K562 (cell line): ENCODE measurements around the gene KCNN4. TPM values are rescaled to one million over a fixed set of nuclear protein-coding genes. Genes with fewer than 3 reads are reported as not detected.

Source experiments
- ARID1B ChIP-seq: fragments of 450-650 bp; IDR thresholded peaks from 2 replicates; pipeline ENCODE4 v1.6.1; 2016; ENCODE audit warnings: antibody characterized with exemption, mild to moderate bottlenecking, inconsistent platforms
- BCLAF1 ChIP-seq, 2 experiments: fragments of 450-650 bp in 1 of 2; IDR thresholded peaks; 2 replicates each; pipeline ENCODE4 v1.6.1; 2011 to 2017; ENCODE audit warnings: low read depth in 2 of 2, antibody characterized with exemption in 1 of 2, borderline replicate concordance in 1 of 2, low read length in 1 of 2, mild to moderate bottlenecking in 1 of 2, mixed read lengths in 1 of 2; ENCODE audit not compliant: control insufficient read depth in 1 of 2
- CREB3 ChIP-seq: fragments of 450-650 bp; conservative IDR thresholded peaks from 2 replicates; pipeline ENCODE4 v1.6.1; 2016; ENCODE audit warnings: missing genetic modification characterization, low read depth, mild to moderate bottlenecking, missing compliant biosample characterization, moderate library complexity
- GABPB1 ChIP-seq: sonication (generic); formaldehyde crosslinking; IDR thresholded peaks from 2 replicates; pipeline ENCODE4 v1.8.0; 2022; ENCODE audit warnings: mild to moderate bottlenecking, missing genetic modification reagents
- GTF2A2 ChIP-seq: IDR thresholded peaks from 2 replicates; pipeline ENCODE4 v1.6.1; 2016; ENCODE audit warnings: mild to moderate bottlenecking, missing genetic modification characterization, missing compliant biosample characterization
- ID3 ChIP-seq, 2 experiments: fragments of 250-450 bp in 1 of 2; fragments of 450-650 bp in 1 of 2; sonication (Bioruptor Pico) in 1 of 2; IDR thresholded peaks; 2 replicates each; pipeline versions ENCODE4 v1.6.1 to v1.8.0; 2016 to 2021; ENCODE audit warnings: mild to moderate bottlenecking in 2 of 2, moderate library complexity in 2 of 2, missing compliant biosample characterization in 1 of 2, missing genetic modification characterization in 1 of 2
- IRF2 ChIP-seq: sonication (generic); formaldehyde crosslinking; IDR thresholded peaks from 2 replicates; pipeline ENCODE4 v1.8.1; 2022; ENCODE audit warnings: mild to moderate bottlenecking, missing genetic modification reagents
- NCOA4 ChIP-seq: fragments of 450-650 bp; IDR thresholded peaks from 2 replicates; pipeline ENCODE4 v1.6.1; 2018; ENCODE audit warnings: mild to moderate bottlenecking; ENCODE audit not compliant: partially characterized antibody
- POLR2B ChIP-seq: fragments of 450-650 bp; IDR thresholded peaks from 2 replicates; pipeline ENCODE4 v1.6.1; 2018; ENCODE audit warnings: low read depth; ENCODE audit not compliant: partially characterized antibody
- RFX7 ChIP-seq: fragments of 250-450 bp; sonication (Bioruptor Pico); IDR thresholded peaks from 2 replicates; pipeline ENCODE4 v1.5.1; 2021; ENCODE audit warnings: mild to moderate bottlenecking
- SP1 ChIP-seq: sonication (generic); formaldehyde crosslinking; IDR thresholded peaks from 2 replicates; pipeline ENCODE4 v1.8.1; 2022; ENCODE audit warnings: mild to moderate bottlenecking, missing genetic modification reagents
- THRB ChIP-seq: fragments of 450-650 bp; formaldehyde crosslinking; conservative IDR thresholded peaks from 2 replicates; pipeline ENCODE4 v1.4.0; 2022; ENCODE audit warnings: mild to moderate bottlenecking, missing genetic modification characterization
- VEZF1 ChIP-seq: fragments of 200-800 bp; sonication (Bioruptor generic); IDR thresholded peaks from 2 replicates; pipeline ENCODE4 v1.6.1; 2017; ENCODE audit warnings: missing genetic modification characterization, missing compliant biosample characterization
- XRCC3 ChIP-seq: fragments of 450-650 bp; IDR thresholded peaks from 2 replicates; pipeline ENCODE4 v1.6.1; 2017; ENCODE audit warnings: mild to moderate bottlenecking, moderate library complexity
- ZNF124 ChIP-seq: sonication (generic); formaldehyde crosslinking; IDR thresholded peaks from 2 replicates; pipeline ENCODE4 v1.8.1; 2022; ENCODE audit warnings: missing genetic modification reagents
- ZNF3 ChIP-seq: fragments of 250-450 bp; sonication (Bioruptor Pico); IDR thresholded peaks from 2 replicates; pipeline ENCODE4 v1.5.0; 2021; ENCODE audit warnings: mild to moderate bottlenecking, moderate library complexity
- ZNF77 ChIP-seq: fragments of 250-450 bp; sonication (Bioruptor Pico); IDR thresholded peaks from 2 replicates; pipeline ENCODE4 v1.5.0; 2020
- polyA plus RNA-seq, 8 experiments: library from polyadenylated mRNA; depleted of rRNA in 4 of 8; stranded (reverse) in 5 of 8; unstranded in 3 of 8; fragments of >200 nt; fragmentation: Nextera tagmentation in 2 of 8; fragmentation: Illumina TruSeq in 1 of 8; extraction: Ambion mirVana in 2 of 8; extraction: Trizol in 1 of 8; gene quantifications; 2 replicates each; pipeline versions ENCODE4 v1.2.1 to v1.2.3, GENCODE V29; 2011 to 2014; ENCODE audit warnings: inconsistent platforms in 1 of 8, missing spikeins in 1 of 8
- total RNA-seq, 7 experiments: library from RNA; depleted of rRNA in 6 of 7; stranded (reverse); fragments of >200 nt in 6 of 7; fragmentation: Illumina TruSeq in 2 of 7; extraction: Trizol in 2 of 7; gene quantifications; 2 replicates each; pipeline versions ENCODE4 v1.2.1 to v1.2.3, GENCODE V29; 2011 to 2021; ENCODE audit warnings: low replicate concordance in 1 of 7
- TF ChIP-seq, protein P1 (sequence below): fragments of 250-450 bp; sonication (Bioruptor Pico); IDR thresholded peaks from 2 replicates; pipeline ENCODE4 v1.8.0; 2022; ENCODE audit warnings: moderate library complexity, mild to moderate bottlenecking, inconsistent platforms

Gene KCNN4
- total and polyA plus RNA-seq, 9 of the 15 experiments (the other 6 are each of a cell fraction or from before 2014, with no cell fraction given), result 0.53 to 37.7 (median 25.9) TPM

DNA sequence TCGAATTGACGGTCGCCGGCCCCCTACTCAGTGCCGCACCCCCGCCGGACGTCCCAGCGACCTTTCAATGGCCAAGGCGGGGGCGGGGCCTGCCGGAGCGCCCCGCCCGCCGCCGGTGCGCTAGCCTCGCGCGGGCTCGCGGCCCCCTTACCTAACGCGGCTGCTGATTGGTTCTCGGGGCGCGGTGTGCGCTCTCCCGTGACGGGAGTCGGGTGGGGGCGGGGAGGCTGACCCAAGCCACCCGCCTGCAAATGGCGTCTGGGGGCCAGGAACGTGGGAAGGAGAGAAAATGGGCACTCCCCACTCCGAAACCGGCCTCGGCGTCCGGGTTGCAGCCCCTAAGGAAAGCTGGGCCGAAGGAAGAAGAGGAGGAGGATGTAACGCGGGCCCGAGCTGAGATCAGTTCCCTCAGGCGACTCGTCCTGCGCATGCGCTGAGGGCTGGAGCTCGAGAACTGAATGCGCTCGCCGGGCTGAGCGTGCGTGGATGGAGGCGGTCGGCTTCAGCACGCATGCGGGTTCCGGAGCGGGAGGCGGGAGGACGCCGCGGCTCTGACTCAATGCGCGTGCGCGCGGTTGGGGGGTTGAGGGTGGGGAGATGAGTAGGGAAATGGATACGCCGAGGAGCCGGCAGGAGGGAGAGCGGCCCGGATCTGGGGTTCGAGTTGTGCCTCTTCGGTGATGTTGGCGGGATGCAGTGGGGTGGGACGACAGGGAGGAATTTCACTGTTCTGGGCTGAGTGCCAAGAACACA lies 26.1 kb downstream of the KCNN4 start, which contains the start of gene SMG9 (continued):
- TF ChIP-seq THRB (CRISPR knock-in tag), result no peak; the same call in 1 of the 2 replicates
- TF ChIP-seq, protein P1, sequence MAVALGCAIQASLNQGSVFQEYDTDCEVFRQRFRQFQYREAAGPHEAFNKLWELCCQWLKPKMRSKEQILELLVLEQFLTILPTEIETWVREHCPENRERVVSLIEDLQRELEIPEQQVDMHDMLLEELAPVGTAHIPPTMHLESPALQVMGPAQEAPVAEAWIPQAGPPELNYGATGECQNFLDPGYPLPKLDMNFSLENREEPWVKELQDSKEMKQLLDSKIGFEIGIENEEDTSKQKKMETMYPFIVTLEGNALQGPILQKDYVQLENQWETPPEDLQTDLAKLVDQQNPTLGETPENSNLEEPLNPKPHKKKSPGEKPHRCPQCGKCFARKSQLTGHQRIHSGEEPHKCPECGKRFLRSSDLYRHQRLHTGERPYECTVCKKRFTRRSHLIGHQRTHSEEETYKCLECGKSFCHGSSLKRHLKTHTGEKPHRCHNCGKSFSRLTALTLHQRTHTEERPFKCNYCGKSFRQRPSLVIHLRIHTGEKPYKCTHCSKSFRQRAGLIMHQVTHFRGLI (CRISPR knock-in tag), result no peak
- no peak for TF ChIP-seq RFX7 (CRISPR knock-in tag)
- no peak for TF ChIP-seq ZNF77
- no peak for TF ChIP-seq XRCC3
- peak; percentile 91 for TF ChIP-seq VEZF1
- no peak for TF ChIP-seq ZNF124
- peak; percentile 43; the same call in 1 of the 2 replicates for TF ChIP-seq GABPB1 (CRISPR knock-in tag)
- peak; percentile 24; the same call in 1 of the 2 replicates for TF ChIP-seq SP1 (CRISPR knock-in tag)
- TF ChIP-seq NCOA4, result no peak
- TF ChIP-seq BCLAF1 (IDR thresholded peaks at IDR 0.05; ENCODE audit: borderline replicate concordance in 1 of 2, control insufficient read depth in 1 of 2, low read depth in 2 of 2, low read length in 1 of 2), result no peak
- TF ChIP-seq IRF2 (CRISPR knock-in tag), result no peak
- TF ChIP-seq ID3 (CRISPR knock-in tag; IDR thresholded peaks at IDR 0.05), result no peak
- TF ChIP-seq ID3 (tag; IDR thresholded peaks at IDR 0.05), result peak; percentile 40; the same call in 1 of the 2 replicates
- no peak for TF ChIP-seq GTF2A2
- no peak for TF ChIP-seq ZNF3 (CRISPR knock-in tag)
- no peak for TF ChIP-seq CREB3 (tag)
- peak; percentile 68; the same call in 1 of the 2 replicates for TF ChIP-seq ARID1B
- peak; percentile 98 for TF ChIP-seq POLR2B
